IPS-18c (cell line): ENCODE data around the gene RPS27L.
A peak's percentile ranks its signal among the peaks of the same experiment; 100 is the strongest.

ENCODE experiments used
- H3K4me3 ChIP-seq: 2 replicates; pipeline ENCODE4 v1.7.0; 2013; ENCODE audit warnings: low read depth, mild to moderate bottlenecking, low read length, moderate library complexity; ENCODE audit not compliant: insufficient read depth
- H3K9me3 ChIP-seq: one replicate; pipeline ENCODE4 v1.6.1; 2013; ENCODE audit warnings: mild to moderate bottlenecking, low read length, moderate library complexity; ENCODE audit not compliant: control insufficient read depth, insufficient read depth

The RPS27L gene

GRCh38 chr15:63189941-63190768 is 32.9 kb upstream of the RPS27L start:
- H3K4me3 ChIP-seq = peak overlapping the region; percentile 76
- no peaks in the 10 kb centered on the region for H3K9me3 ChIP-seq

GRCh38 chr15:63188926-63189871 is 31.9 kb upstream of the RPS27L start, which contains the start of gene RAB8B:
TSS of gene RAB8B (plus strand) at chr15:63189606. CDS start at chr15:63189625, 19 bp downstream.
- H3K9me3 ChIP-seq = no peaks in the 10 kb centered on the region
- H3K4me3 ChIP-seq = peak within 1 kb of the TSS; percentile 76

GRCh38 chr15:63188247-63188925 is 31.1 kb upstream of the RPS27L start:
- Histone ChIP-seq H3K9me3 (no peaks in the 10 kb centered on the region), H3K4me3 (peak overlapping the region; percentile 65)

GRCh38 chr15:63187589-63188226 is 30.4 kb upstream of the RPS27L start:
- Histone ChIP-seq H3K9me3 (no peaks in the 10 kb centered on the region), H3K4me3 (no peak overlapping the region)

- no peaks in the 10 kb centered on the region for H3K9me3 ChIP-seq
- no peak overlapping the region for H3K4me3 ChIP-seq
Measured at GRCh38 chr15:63186065-63186464, 28.8 kb upstream of the RPS27L start.

- Histone ChIP-seq H3K4me3 (no peak overlapping the region), H3K9me3 (no peaks in the 10 kb centered on the region)
Measured at GRCh38 chr15:63185206-63185605, 27.9 kb upstream of the RPS27L start.

GRCh38 chr15:63181648-63182047 is 24.4 kb upstream of the RPS27L start:
- Histone ChIP-seq H3K4me3 (no peak overlapping the region), H3K9me3 (no peaks in the 10 kb centered on the region)

GRCh38 chr15:63180746-63181145 is 23.5 kb upstream of the RPS27L start:
- Histone ChIP-seq H3K9me3 (no peaks in the 10 kb centered on the region), H3K4me3 (no peak overlapping the region)

GRCh38 chr15:63178034-63178433 is 20.8 kb upstream of the RPS27L start:
- H3K4me3 ChIP-seq = no peak overlapping the region
- H3K9me3 ChIP-seq = no peaks in the 10 kb centered on the region

GRCh38 chr15:63176302-63176701 is 19.0 kb upstream of the RPS27L start:
- Histone ChIP-seq H3K9me3 (no peaks in the 10 kb centered on the region), H3K4me3 (no peak overlapping the region)

GRCh38 chr15:63172851-63173451 is 15.7 kb upstream of the RPS27L start:
- no peaks in the 10 kb centered on the region for H3K9me3 ChIP-seq
- no peak overlapping the region for H3K4me3 ChIP-seq

- no peaks in the 10 kb centered on the region for H3K9me3 ChIP-seq
Measured at GRCh38 chr15:63172376-63172775, 15.1 kb upstream of the RPS27L start.

GRCh38 chr15:63169788-63170187 is 12.5 kb upstream of the RPS27L start:
- Histone ChIP-seq H3K9me3 (no peaks in the 10 kb centered on the region), H3K4me3 (no peak overlapping the region)

More at GRCh38 chr15:63172376-63172775, 15.1 kb upstream of the RPS27L start:
- no peak overlapping the region for H3K4me3 ChIP-seq

- H3K9me3 ChIP-seq = no peaks in the 10 kb centered on the region
- H3K4me3 ChIP-seq = no peak overlapping the region
Measured at GRCh38 chr15:63166219-63166618, 8.9 kb upstream of the RPS27L start.

- H3K9me3 ChIP-seq = no peaks in the 10 kb centered on the region
Measured at GRCh38 chr15:63165166-63165859, 8.0 kb upstream of the RPS27L start.

GRCh38 chr15:63163217-63163616 is 5.9 kb upstream of the RPS27L start:
- no peaks in the 10 kb centered on the region for H3K9me3 ChIP-seq
- H3K4me3 ChIP-seq = no peak overlapping the region

More at GRCh38 chr15:63165166-63165859, 8.0 kb upstream of the RPS27L start:
- H3K4me3 ChIP-seq = no peak overlapping the region
